ENCODE measurements around the gene RGMA.

Gene RGMA

GRCh38 chr15:93027413-93027812 lies 61.6 kb downstream of the RGMA start:
- H3K27ac ChIP-seq: no peak overlapping the region; the same call in 1 of the 2 replicates
- TF ChIP-seq ZFX (IDR thresholded peaks at IDR 0.05; ENCODE audit: borderline replicate concordance): no peak
- TF ChIP-seq CTCF (IDR thresholded peaks at IDR 0.05): no peak

GRCh38 chr15:93026380-93026817 lies 62.6 kb downstream of the RGMA start:
- H3K27ac ChIP-seq: no peak overlapping the region
- no peak for TF ChIP-seq CTCF (IDR thresholded peaks at IDR 0.05)
- TF ChIP-seq ZFX (IDR thresholded peaks at IDR 0.05; ENCODE audit: borderline replicate concordance): no peak

DNA sequence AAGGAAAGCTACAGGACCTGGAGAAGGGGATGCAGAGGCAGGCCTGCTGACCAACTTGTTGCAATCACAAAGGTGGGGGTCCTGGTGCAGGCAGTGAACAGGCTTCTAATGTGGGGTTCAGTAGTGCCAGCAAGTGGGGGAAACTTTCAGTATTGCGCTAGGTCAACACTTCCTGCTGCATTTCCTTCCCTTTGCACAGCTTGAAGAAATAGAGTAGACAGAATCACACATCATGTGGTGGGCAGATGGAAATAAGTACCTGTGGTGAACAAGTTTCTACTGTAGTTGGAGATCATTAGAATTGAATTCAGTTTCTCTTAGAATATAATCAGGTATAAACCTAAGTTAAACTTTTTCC lies 63.4 kb downstream of the RGMA start:
- H3K27ac ChIP-seq: no peak overlapping the region
- TF ChIP-seq CTCF (IDR thresholded peaks at IDR 0.05): no peak

DNA sequence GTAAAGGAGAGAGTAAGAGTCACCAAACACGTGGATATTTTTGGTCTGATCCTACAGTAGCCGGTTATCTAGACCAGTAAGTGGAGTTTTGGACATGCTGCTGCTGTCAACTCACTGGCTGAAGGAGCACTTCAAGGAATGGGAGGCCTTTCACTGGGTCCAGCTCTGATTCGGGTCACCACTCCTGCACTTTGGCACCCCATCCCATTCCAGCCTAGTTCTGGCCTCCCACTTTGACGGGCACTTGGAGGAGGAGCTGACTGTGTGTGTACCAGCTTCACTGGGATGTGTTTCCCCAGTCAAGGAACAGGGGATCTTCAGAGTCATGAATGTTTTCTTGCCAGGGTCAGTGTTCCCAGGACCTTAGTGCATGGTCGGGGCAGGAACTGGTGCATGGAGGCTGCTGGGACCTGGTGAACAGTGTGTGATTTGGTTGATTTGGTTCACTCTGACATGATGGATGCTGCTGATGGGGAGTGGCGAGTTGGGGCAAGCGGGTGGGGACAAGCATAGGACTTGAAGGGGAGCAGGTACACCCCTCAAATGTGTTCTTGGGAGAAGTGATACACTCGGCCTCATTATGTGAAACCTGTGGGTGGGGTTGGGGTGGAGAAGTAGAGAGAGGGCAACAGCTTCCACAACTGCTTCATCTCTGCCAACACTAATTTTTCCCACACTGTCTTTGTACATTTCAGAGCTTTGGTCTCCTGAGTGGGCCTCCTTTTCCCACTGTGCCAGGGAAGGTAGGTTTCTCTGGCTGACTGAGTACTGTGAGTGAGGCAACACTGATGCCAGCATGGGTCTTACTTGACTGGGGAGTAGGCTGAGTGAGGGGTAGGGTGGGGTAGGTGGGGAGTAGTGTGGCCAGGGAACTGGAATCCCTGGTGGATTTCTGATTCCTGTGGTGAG lies 64.0 kb downstream of the RGMA start:
- H3K27ac ChIP-seq: no peak overlapping the region
- TF ChIP-seq CTCF (IDR thresholded peaks at IDR 0.05) (no peak), ZFX (IDR thresholded peaks at IDR 0.05; ENCODE audit: borderline replicate concordance) (no peak)

GRCh38 chr15:93024293-93024692 lies 64.7 kb downstream of the RGMA start:
- H3K27ac ChIP-seq: no peak overlapping the region
- no peak for TF ChIP-seq CTCF (IDR thresholded peaks at IDR 0.05)
- no peak for TF ChIP-seq ZFX (IDR thresholded peaks at IDR 0.05; ENCODE audit: borderline replicate concordance)

DNA sequence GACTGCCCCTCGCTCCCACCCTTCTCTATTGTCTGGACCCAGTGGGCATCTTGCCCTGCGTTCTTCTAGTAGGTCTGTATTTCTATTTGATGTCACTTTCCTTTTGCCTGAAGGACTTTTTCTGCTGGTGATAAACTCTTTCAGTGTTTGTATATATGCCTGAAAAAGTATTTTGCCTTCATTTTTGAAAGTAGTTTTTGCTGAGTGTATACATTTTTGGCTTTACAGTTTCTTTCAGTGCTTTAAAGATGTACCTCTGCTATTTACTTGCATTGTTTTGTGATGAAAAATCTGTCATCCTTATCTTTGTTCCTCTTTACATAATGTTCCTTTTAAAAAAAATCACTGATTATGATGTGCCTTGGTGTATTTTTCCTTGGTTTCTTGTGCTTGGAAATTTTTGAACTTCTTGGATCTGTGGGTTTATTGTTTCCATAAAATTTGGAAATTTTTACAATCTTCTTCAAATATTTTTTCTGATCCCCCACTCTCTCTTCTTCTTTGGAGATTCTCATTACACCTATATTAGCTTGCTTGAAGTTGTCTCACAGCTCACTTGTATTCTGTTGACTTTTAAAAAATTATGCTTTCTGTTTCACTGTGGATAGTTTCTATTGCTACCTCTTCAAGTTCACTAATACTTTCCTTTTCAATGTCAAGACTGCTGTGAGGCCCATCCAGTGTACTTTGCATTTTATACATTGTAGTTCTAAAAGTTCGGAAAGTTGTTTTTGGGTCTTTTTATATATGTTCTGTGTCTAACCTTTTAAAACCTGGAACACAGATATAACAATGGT lies 67.8 kb downstream of the RGMA start:
- no peak for TF ChIP-seq CTCF (IDR thresholded peaks at IDR 0.05)
- no peak overlapping the region for H3K27ac ChIP-seq

DNA sequence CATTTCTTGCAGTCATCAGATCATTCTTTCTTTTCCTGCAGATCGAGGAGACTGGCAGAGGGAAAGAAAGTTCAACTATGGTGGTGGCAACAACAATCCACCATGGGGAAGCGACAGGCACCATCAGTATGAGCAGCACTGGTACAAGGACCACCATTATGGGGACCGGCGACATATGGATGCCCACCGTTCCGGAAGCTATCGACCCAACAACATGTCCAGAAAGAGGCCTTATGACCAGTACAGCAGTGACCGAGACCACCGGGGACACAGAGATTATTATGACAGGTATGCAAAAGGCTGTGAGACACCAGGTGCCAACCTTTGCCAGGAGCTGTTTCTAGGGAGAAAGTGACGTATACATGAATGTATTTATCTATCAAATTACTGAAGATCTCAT lies 69.0 kb downstream of the RGMA start:
- TF ChIP-seq CTCF (IDR thresholded peaks at IDR 0.05) (no peak), ZFX (IDR thresholded peaks at IDR 0.05; ENCODE audit: borderline replicate concordance) (no peak)
- H3K27ac ChIP-seq: no peak overlapping the region
